GM19043 (cell line): ENCODE data around the gene SLC4A8.
"Not testable (repeated sequence)": the region's sequence is repeated elsewhere in the genome, so short reads cannot be mapped to it uniquely, and the experiment has no call there.

Experiments
- ATAC-seq: cut with Tn5 transposase; IDR thresholded peaks from one replicate; pipeline ENCODE4 v1.9.1; 2021; ENCODE audit warnings: low read depth; ENCODE audit not compliant: unreplicated experiment

Gene SLC4A8

GRCh38 chr12:51470116-51470515 is 45.5 kb downstream of the SLC4A8 start:
- no peak for ATAC-seq

- no peak for ATAC-seq
These were observed 46.7 kb downstream of the SLC4A8 start for GRCh38 chr12:51471111-51471864.

- ATAC-seq, result no peak
These were observed 48.4 kb downstream of the SLC4A8 start for GRCh38 chr12:51472984-51473383.

- ATAC-seq, result no peak
These were observed 49.3 kb downstream of the SLC4A8 start for GRCh38 chr12:51473947-51474346.

GRCh38 chr12:51475543-51475942 is 50.9 kb downstream of the SLC4A8 start:
- ATAC-seq, result no peak

- ATAC-seq, result no peak
These were observed 56.3 kb downstream of the SLC4A8 start for GRCh38 chr12:51480978-51481377.

GRCh38 chr12:51482929-51483697 is 58.5 kb downstream of the SLC4A8 start:
- ATAC-seq, result no peak

GRCh38 chr12:51484119-51484518 is 59.5 kb downstream of the SLC4A8 start:
- ATAC-seq, result no peak

- no peak for ATAC-seq
These were observed 63.6 kb downstream of the SLC4A8 start for GRCh38 chr12:51488281-51488680.

GRCh38 chr12:51493281-51493680 is 68.7 kb downstream of the SLC4A8 start:
- no peak for ATAC-seq

GRCh38 chr12:51496895-51497294 is 72.3 kb downstream of the SLC4A8 start:
- ATAC-seq, result no peak

GRCh38 chr12:51504851-51505250 is 80.2 kb downstream of the SLC4A8 start:
- no peak for ATAC-seq

GRCh38 chr12:51505360-51506105 is 80.9 kb downstream of the SLC4A8 start:
- ATAC-seq, result no peak

- ATAC-seq, result no peak
These were observed 82.5 kb downstream of the SLC4A8 start for GRCh38 chr12:51507178-51507577.

- ATAC-seq, result no peak
These were observed 83.7 kb downstream of the SLC4A8 start for GRCh38 chr12:51508285-51508684.

- ATAC-seq, result no peak
These were observed 87.1 kb downstream of the SLC4A8 start for GRCh38 chr12:51511546-51512260.

GRCh38 chr12:51512438-51512837 is 87.8 kb downstream of the SLC4A8 start:
- ATAC-seq, result no peak

- not testable (repeated sequence) for ATAC-seq
These were observed 90.4 kb downstream of the SLC4A8 start for GRCh38 chr12:51515037-51515436.

GRCh38 chr12:51517316-51517715 is 92.7 kb downstream of the SLC4A8 start:
- no peak for ATAC-seq

GRCh38 chr12:51517800-51518199 is 93.2 kb downstream of the SLC4A8 start:
- no peak for ATAC-seq

- ATAC-seq, result no peak
These were observed 95.1 kb downstream of the SLC4A8 start for GRCh38 chr12:51519755-51520154.
